Measurements from ENCODE around the gene RNF212.
A peak's percentile ranks its signal among the peaks of the same experiment; 100 is the strongest.

RNF212 gene

GRCh38 chr4:1030031-1030430 lies 83.3 kb downstream of the RNF212 start:
- Histone ChIP-seq H3K27ac (ENCODE audit: low read depth, low read length) (no peak overlapping the region), H3K18ac (ENCODE audit: low read length) (no peak overlapping the region), H3K23ac (ENCODE audit: low read length) (no peak overlapping the region), H3K4me2 (ENCODE audit: low read length) (no peak overlapping the region), H2BK15ac (replicated peaks; ENCODE audit: low read depth) (no peak overlapping the region), H4K8ac (ENCODE audit: low read depth, low read length) (no peak overlapping the region), H4K5ac (ENCODE audit: low read length) (no peak overlapping the region), H2BK5ac (ENCODE audit: low read length) (no peak overlapping the region), H2BK120ac (ENCODE audit: low read depth, low read length) (no peak overlapping the region), H3K4ac (ENCODE audit: low read depth, low read length) (no peak overlapping the region), H3K9ac (ENCODE audit: low read length) (no peak overlapping the region), H3K36me3 (ENCODE audit: control insufficient read depth, insufficient read depth, low read length) (peaks cover 8% of the 10 kb centered on the region), H3K4me1 (ENCODE audit: control insufficient read depth, low read depth, low read length) (no peaks in the 10 kb centered on the region), H3K56ac (ENCODE audit: low read length) (no peak overlapping the region), H3K79me1 (ENCODE audit: low read length) (no peaks in the 10 kb centered on the region), H3K27me3 (ENCODE audit: insufficient read depth, low read length, poor library complexity) (no peaks in the 10 kb centered on the region), H3K4me3 (ENCODE audit: low read length) (no peak overlapping the region), H2AK5ac (ENCODE audit: low read length) (no peak overlapping the region), H3K79me2 (ENCODE audit: control insufficient read depth, insufficient read depth, low read length) (no peaks in the 10 kb centered on the region)
- WGBS (ENCODE audit: extremely low coverage, insufficient coverage, low lambda C conversion rate): no CpG with 5 or more reads among the region's 12 CpGs
- no peak for DNase-seq

- no peak overlapping the region for H3K23ac ChIP-seq (ENCODE audit: low read length)
- H3K36me3 ChIP-seq (ENCODE audit: control insufficient read depth, insufficient read depth, low read length): peaks cover 8% of the 10 kb centered on the region
- H3K9ac ChIP-seq (ENCODE audit: low read length): no peak overlapping the region
- H3K56ac ChIP-seq (ENCODE audit: low read length): no peak overlapping the region
- no peaks in the 10 kb centered on the region for H3K4me1 ChIP-seq (ENCODE audit: control insufficient read depth, low read depth, low read length)
- no peak overlapping the region for H2BK120ac ChIP-seq (ENCODE audit: low read depth, low read length)
- no peak overlapping the region for H3K4me2 ChIP-seq (ENCODE audit: low read length)
- no peaks in the 10 kb centered on the region for H3K79me2 ChIP-seq (ENCODE audit: control insufficient read depth, insufficient read depth, low read length)
- no peak for DNase-seq
- no CpG with 5 or more reads among the region's 17 CpGs for WGBS (ENCODE audit: extremely low coverage, insufficient coverage, low lambda C conversion rate)
- no peak overlapping the region for H2AK5ac ChIP-seq (ENCODE audit: low read length)
- no peak overlapping the region for H4K8ac ChIP-seq (ENCODE audit: low read depth, low read length)
- H3K4me3 ChIP-seq (ENCODE audit: low read length): no peak overlapping the region
- H3K4ac ChIP-seq (ENCODE audit: low read depth, low read length): no peak overlapping the region
- H3K79me1 ChIP-seq (ENCODE audit: low read length): no peaks in the 10 kb centered on the region
- no peak overlapping the region for H2BK15ac ChIP-seq (replicated peaks; ENCODE audit: low read depth)
- H3K18ac ChIP-seq (ENCODE audit: low read length): no peak overlapping the region
- no peak overlapping the region for H2BK5ac ChIP-seq (ENCODE audit: low read length)
- no peaks in the 10 kb centered on the region for H3K27me3 ChIP-seq (ENCODE audit: insufficient read depth, low read length, poor library complexity)
- no peak overlapping the region for H4K5ac ChIP-seq (ENCODE audit: low read length)
- H3K27ac ChIP-seq (ENCODE audit: low read depth, low read length): no peak overlapping the region
Measured at GRCh38 chr4:1029529-1029928, 83.8 kb downstream of the RNF212 start.

- Histone ChIP-seq H3K4me2 (ENCODE audit: low read length) (no peak overlapping the region), H3K18ac (ENCODE audit: low read length) (no peak overlapping the region), H3K36me3 (ENCODE audit: control insufficient read depth, insufficient read depth, low read length) (peaks cover 8% of the 10 kb centered on the region), H3K9ac (ENCODE audit: low read length) (no peak overlapping the region), H3K4me3 (ENCODE audit: low read length) (no peak overlapping the region), H3K4me1 (ENCODE audit: control insufficient read depth, low read depth, low read length) (no peaks in the 10 kb centered on the region), H3K79me2 (ENCODE audit: control insufficient read depth, insufficient read depth, low read length) (no peaks in the 10 kb centered on the region), H4K8ac (ENCODE audit: low read depth, low read length) (no peak overlapping the region), H2BK15ac (replicated peaks; ENCODE audit: low read depth) (no peak overlapping the region), H3K56ac (ENCODE audit: low read length) (no peak overlapping the region), H3K23ac (ENCODE audit: low read length) (no peak overlapping the region), H3K79me1 (ENCODE audit: low read length) (no peaks in the 10 kb centered on the region), H4K5ac (ENCODE audit: low read length) (no peak overlapping the region), H2BK5ac (ENCODE audit: low read length) (no peak overlapping the region), H3K27me3 (ENCODE audit: insufficient read depth, low read length, poor library complexity) (no peaks in the 10 kb centered on the region), H3K4ac (ENCODE audit: low read depth, low read length) (no peak overlapping the region), H2AK5ac (ENCODE audit: low read length) (no peak overlapping the region), H3K27ac (ENCODE audit: low read depth, low read length) (no peak overlapping the region), H2BK120ac (ENCODE audit: low read depth, low read length) (no peak overlapping the region)
- WGBS (ENCODE audit: extremely low coverage, insufficient coverage, low lambda C conversion rate): no CpG with 5 or more reads among the region's 36 CpGs
- DNase-seq: no peak
Measured at GRCh38 chr4:1028574-1029220, 84.7 kb downstream of the RNF212 start.

GRCh38 chr4:1027915-1028238 lies 85.5 kb downstream of the RNF212 start:
- Histone ChIP-seq H3K56ac (ENCODE audit: low read length) (no peak overlapping the region), H2BK5ac (ENCODE audit: low read length) (no peak overlapping the region), H3K79me2 (ENCODE audit: control insufficient read depth, insufficient read depth, low read length) (no peaks in the 10 kb centered on the region), H2BK15ac (replicated peaks; ENCODE audit: low read depth) (no peak overlapping the region), H3K18ac (ENCODE audit: low read length) (no peak overlapping the region), H3K36me3 (ENCODE audit: control insufficient read depth, insufficient read depth, low read length) (peaks cover 8% of the 10 kb centered on the region), H3K27ac (ENCODE audit: low read depth, low read length) (no peak overlapping the region), H3K4me1 (ENCODE audit: control insufficient read depth, low read depth, low read length) (no peaks in the 10 kb centered on the region), H4K8ac (ENCODE audit: low read depth, low read length) (no peak overlapping the region), H3K4ac (ENCODE audit: low read depth, low read length) (no peak overlapping the region), H3K9ac (ENCODE audit: low read length) (no peak overlapping the region), H2AK5ac (ENCODE audit: low read length) (no peak overlapping the region), H3K23ac (ENCODE audit: low read length) (no peak overlapping the region), H3K4me3 (ENCODE audit: low read length) (no peak overlapping the region), H2BK120ac (ENCODE audit: low read depth, low read length) (no peak overlapping the region), H3K27me3 (ENCODE audit: insufficient read depth, low read length, poor library complexity) (no peaks in the 10 kb centered on the region), H4K5ac (ENCODE audit: low read length) (no peak overlapping the region), H3K79me1 (ENCODE audit: low read length) (no peaks in the 10 kb centered on the region), H3K4me2 (ENCODE audit: low read length) (no peak overlapping the region)
- DNase-seq: no peak
- WGBS (ENCODE audit: extremely low coverage, insufficient coverage, low lambda C conversion rate): no CpG with 5 or more reads among the region's 9 CpGs

GRCh38 chr4:1027219-1027914 lies 86.0 kb downstream of the RNF212 start:
- no peak overlapping the region for H4K5ac ChIP-seq (ENCODE audit: low read length)
- H3K4ac ChIP-seq (ENCODE audit: low read depth, low read length): no peak overlapping the region
- H3K27ac ChIP-seq (ENCODE audit: low read depth, low read length): no peak overlapping the region
- WGBS (ENCODE audit: extremely low coverage, insufficient coverage, low lambda C conversion rate): no CpG with 5 or more reads among the region's 26 CpGs
- H3K56ac ChIP-seq (ENCODE audit: low read length): peak overlapping the region; percentile 34
- no peak overlapping the region for H2BK5ac ChIP-seq (ENCODE audit: low read length)
- no peaks in the 10 kb centered on the region for H3K27me3 ChIP-seq (ENCODE audit: insufficient read depth, low read length, poor library complexity)
- no peak overlapping the region for H2BK120ac ChIP-seq (ENCODE audit: low read depth, low read length)
- H3K4me3 ChIP-seq (ENCODE audit: low read length): no peak overlapping the region
- no peaks in the 10 kb centered on the region for H3K79me2 ChIP-seq (ENCODE audit: control insufficient read depth, insufficient read depth, low read length)
- H3K36me3 ChIP-seq (ENCODE audit: control insufficient read depth, insufficient read depth, low read length): peaks cover 8% of the 10 kb centered on the region
- no peak overlapping the region for H3K18ac ChIP-seq (ENCODE audit: low read length)
- H3K4me2 ChIP-seq (ENCODE audit: low read length): no peak overlapping the region
- no peak overlapping the region for H4K8ac ChIP-seq (ENCODE audit: low read depth, low read length)
- H3K9ac ChIP-seq (ENCODE audit: low read length): no peak overlapping the region
- no peak for DNase-seq
- H2AK5ac ChIP-seq (ENCODE audit: low read length): no peak overlapping the region
- no peaks in the 10 kb centered on the region for H3K4me1 ChIP-seq (ENCODE audit: control insufficient read depth, low read depth, low read length)
- H3K79me1 ChIP-seq (ENCODE audit: low read length): no peaks in the 10 kb centered on the region
- H3K23ac ChIP-seq (ENCODE audit: low read length): no peak overlapping the region
- no peak overlapping the region for H2BK15ac ChIP-seq (replicated peaks; ENCODE audit: low read depth)

- no peak overlapping the region for H3K23ac ChIP-seq (ENCODE audit: low read length)
- WGBS (ENCODE audit: extremely low coverage, insufficient coverage, low lambda C conversion rate): no CpG with 5 or more reads among the region's 17 CpGs
Measured at GRCh38 chr4:1026115-1026514, 87.2 kb downstream of the RNF212 start.

More at GRCh38 chr4:1026115-1026514, 87.2 kb downstream of the RNF212 start:
- Histone ChIP-seq H3K4ac (ENCODE audit: low read depth, low read length) (no peak overlapping the region), H2BK120ac (ENCODE audit: low read depth, low read length) (no peak overlapping the region), H3K79me2 (ENCODE audit: control insufficient read depth, insufficient read depth, low read length) (no peaks in the 10 kb centered on the region), H3K18ac (ENCODE audit: low read length) (no peak overlapping the region), H3K79me1 (ENCODE audit: low read length) (no peaks in the 10 kb centered on the region), H2BK15ac (replicated peaks; ENCODE audit: low read depth) (no peak overlapping the region), H3K4me2 (ENCODE audit: low read length) (no peak overlapping the region), H4K8ac (ENCODE audit: low read depth, low read length) (no peak overlapping the region), H3K56ac (ENCODE audit: low read length) (no peak overlapping the region), H3K36me3 (ENCODE audit: control insufficient read depth, insufficient read depth, low read length) (peaks cover 8% of the 10 kb centered on the region), H2AK5ac (ENCODE audit: low read length) (no peak overlapping the region), H3K4me1 (ENCODE audit: control insufficient read depth, low read depth, low read length) (no peaks in the 10 kb centered on the region), H3K4me3 (ENCODE audit: low read length) (no peak overlapping the region), H2BK5ac (ENCODE audit: low read length) (no peak overlapping the region), H4K5ac (ENCODE audit: low read length) (no peak overlapping the region), H3K27ac (ENCODE audit: low read depth, low read length) (no peak overlapping the region), H3K9ac (ENCODE audit: low read length) (no peak overlapping the region), H3K27me3 (ENCODE audit: insufficient read depth, low read length, poor library complexity) (no peaks in the 10 kb centered on the region)
- no peak for DNase-seq

Measured in mesendoderm (in vitro differentiated cells).